ENCODE data around the gene PTGR2.
"Not testable (repeated sequence)": the region's sequence is repeated elsewhere in the genome, so short reads cannot be mapped to it uniquely, and the experiment has no call there.

PTGR2 gene

DNA sequence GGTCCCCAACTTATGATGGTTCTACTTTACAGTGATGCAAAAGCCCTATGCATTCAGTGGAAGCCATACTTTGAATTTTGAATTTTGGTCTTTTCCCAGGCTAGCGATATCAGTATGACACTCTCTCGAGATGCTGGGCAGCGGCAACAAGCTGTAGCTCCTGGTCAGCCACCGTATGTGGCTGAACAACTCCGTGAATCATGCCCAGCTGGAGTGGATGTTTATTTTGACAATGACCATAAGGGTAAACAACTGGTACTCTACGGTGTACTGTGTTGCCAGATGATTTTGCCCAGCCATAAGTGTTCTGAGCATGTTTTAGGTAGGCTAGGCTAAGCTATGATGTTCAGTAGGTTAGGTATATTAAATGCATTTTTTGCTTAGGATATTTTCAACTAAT, 26.8 kb downstream of the PTGR2 start:
- DNase-seq (ENCODE audit: low read depth in 1 of 2, low spot score in 1 of 2), result no peak
- in situ Hi-C loops (cut with HindIII; ENCODE audit: low pct_unique_long_range_greater_than_20kb, low sequenced_read_pairs), result no loop called here
- TF ChIP-seq JUND (IDR thresholded peaks at IDR 0.05; ENCODE audit: low read depth), result no peak

DNA sequence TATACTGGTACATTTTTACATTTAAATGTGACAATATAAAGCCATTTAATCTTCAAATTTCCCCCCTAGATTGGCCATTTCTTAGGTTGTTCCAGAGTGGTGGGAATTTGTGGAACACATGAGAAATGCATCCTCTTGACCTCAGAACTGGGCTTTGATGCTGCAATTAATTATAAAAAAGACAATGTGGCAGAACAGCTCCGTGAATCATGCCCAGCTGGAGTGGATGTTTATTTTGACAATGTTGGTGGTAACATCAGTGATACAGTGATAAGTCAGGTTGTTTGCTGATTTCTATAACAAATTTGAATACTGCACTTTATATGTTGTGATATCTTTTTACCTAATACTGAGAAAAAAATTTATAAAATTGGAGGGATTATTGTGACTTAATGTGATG, 27.4 kb downstream of the PTGR2 start:
- DNase-seq (ENCODE audit: low read depth in 1 of 2, low spot score in 1 of 2), result no peak
- in situ Hi-C loops (cut with HindIII; ENCODE audit: low pct_unique_long_range_greater_than_20kb, low sequenced_read_pairs), result no loop called here
- no peak for TF ChIP-seq JUND (IDR thresholded peaks at IDR 0.05; ENCODE audit: low read depth)

DNA sequence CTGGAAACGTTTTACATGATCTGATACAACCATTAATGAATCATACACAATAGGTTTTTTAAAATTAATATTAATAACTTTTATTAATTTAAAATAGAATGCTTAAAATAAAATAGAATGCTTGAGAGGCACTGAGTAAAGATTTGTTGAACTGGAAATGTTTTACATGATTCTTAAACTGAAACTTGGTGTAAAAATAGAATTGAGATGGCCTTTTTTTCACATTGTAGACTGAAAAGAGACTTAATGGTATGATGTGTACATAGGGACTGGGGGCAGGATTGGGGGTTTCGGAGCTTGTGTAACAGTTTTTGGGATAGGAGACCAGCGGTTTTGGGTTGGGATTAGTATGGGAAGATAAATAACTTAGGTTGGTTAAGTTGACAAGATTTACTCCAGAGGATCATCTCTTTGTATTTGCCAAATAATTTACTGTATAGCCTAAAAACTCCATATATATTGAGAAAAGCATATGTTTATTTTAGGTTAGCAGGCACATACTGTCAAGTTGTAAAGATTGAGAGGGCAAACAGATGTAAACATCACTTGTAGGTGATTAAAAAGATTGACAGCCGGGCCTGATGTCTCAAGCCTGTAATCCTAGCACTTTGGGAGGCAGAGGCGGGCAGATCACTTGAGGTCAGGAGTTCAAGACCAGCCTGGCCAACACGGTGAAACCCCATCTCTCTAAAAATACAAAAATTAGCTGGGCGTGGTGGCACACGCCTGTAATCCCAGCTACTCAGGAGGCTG, 33.0 kb downstream of the PTGR2 start:
- in situ Hi-C loops (cut with HindIII; ENCODE audit: low pct_unique_long_range_greater_than_20kb, low sequenced_read_pairs), result no loop called here
- no peak for TF ChIP-seq JUND (IDR thresholded peaks at IDR 0.05; ENCODE audit: low read depth)
- no peak for DNase-seq (ENCODE audit: low read depth in 1 of 2, low spot score in 1 of 2)

DNA sequence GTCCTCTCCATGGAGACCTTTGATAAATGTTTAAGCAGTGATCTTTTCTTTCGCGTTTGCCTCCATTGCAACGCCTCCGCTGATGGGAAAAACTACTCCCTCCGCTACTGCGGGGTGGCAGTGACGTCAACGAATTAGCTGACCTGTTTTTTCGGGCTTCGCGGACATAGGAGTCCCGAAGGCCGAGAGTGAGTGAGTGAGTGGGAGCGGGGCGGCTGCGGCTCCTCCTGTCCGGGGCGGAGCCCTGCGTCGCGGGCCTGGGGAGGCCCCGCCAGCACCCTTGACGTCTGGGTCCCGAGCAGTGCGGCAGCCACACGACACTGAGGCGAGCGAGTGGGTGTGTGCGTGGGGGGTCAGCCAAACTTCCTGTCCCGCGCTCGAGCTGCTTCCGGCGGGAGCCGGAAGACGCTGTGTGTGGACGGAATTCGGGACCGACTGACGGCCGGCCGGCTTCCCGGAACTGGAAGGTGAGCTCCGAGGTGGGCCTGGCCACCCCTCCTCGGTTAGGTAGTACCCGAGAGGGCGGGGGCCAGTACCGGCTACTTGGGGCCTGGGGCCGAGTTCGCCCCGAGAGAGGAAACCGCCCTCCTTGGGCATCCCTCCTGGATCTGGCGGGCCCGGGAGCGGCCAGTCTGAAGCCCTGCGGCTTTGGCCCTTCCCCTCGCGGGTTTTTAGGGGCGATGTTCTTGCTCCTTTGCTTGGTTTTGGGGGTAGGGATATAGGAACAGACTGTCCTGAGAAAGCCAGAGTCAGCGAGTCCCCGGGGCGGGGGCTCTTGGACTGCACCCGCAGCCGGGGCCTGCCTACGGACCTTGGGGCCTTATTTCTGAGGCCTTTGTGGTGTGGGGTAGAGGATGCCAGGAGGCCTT, 35.1 kb downstream of the PTGR2 start, which contains the start of gene ZNF410:
ZNF410 (plus strand) TSS at position 411 of the 869 bp plus-strand sequence. CDS start 5,317 bp downstream, outside the sequence.
- DNase-seq (ENCODE audit: low read depth in 1 of 2, low spot score in 1 of 2), result peak; percentile 89 to 99
- in situ Hi-C loops (cut with HindIII; ENCODE audit: low pct_unique_long_range_greater_than_20kb, low sequenced_read_pairs), result no loop called here
- TF ChIP-seq JUND (IDR thresholded peaks at IDR 0.05; ENCODE audit: low read depth), result no peak

DNA sequence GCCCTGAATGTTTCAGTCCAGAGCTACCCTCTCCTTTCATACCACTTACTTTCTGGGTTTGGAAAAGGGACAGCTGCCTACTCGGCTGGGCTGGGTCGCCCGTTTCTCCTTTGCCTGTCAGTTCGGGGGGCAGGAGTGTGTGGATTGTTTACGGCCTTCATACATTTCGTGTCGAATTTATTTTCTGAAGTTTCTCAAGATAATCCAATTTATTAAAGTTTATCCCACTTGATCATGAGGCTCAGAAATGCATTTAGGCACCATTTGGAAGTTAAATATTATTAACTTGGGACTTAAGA, 35.6 kb downstream of the PTGR2 start:
- no peak for TF ChIP-seq JUND (IDR thresholded peaks at IDR 0.05; ENCODE audit: low read depth)
- in situ Hi-C loops (cut with HindIII; ENCODE audit: low pct_unique_long_range_greater_than_20kb, low sequenced_read_pairs), result no loop called here
- DNase-seq (ENCODE audit: low read depth in 1 of 2, low spot score in 1 of 2), result no peak

DNA sequence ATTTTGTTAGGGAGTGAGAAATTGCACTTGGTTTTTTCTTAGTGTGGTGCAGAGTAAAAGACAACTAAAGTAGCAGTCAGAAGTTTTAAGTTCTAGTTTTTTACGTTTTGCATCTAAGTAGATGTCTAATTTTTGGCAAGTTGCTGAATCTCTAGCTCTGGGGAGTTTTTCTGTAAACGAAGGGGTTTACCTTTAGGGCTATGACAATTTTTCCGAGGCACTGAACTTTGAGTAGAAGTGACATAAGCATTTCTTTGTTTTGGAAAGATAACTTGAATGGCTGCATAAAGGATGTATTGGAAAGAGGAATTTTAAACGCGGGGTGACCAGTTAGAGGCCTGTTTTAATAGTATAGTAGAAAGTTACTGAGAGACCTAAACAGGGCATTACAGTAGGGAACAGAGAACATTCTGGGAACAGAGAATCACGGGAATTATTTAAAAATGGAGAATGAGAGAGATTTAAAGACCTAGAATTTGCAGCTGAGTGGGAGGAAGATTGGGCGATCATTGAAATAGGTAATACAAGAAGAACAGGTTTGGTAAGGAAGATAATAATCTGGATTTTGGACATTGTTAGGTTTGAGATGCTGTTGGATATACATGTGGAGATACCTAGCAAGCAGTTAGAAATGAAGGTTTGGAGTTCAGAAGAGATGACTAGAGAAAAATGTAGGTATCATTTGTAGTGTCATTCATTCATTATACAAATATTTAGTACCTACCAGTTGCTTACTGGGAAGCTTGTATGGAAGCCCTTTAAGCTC, 36.2 kb downstream of the PTGR2 start:
- in situ Hi-C loops (cut with HindIII; ENCODE audit: low pct_unique_long_range_greater_than_20kb, low sequenced_read_pairs), result no loop called here
- TF ChIP-seq JUND (IDR thresholded peaks at IDR 0.05; ENCODE audit: low read depth), result no peak
- DNase-seq (ENCODE audit: low read depth in 1 of 2, low spot score in 1 of 2), result peak in 1 of 2 experiments; percentile 65

DNA sequence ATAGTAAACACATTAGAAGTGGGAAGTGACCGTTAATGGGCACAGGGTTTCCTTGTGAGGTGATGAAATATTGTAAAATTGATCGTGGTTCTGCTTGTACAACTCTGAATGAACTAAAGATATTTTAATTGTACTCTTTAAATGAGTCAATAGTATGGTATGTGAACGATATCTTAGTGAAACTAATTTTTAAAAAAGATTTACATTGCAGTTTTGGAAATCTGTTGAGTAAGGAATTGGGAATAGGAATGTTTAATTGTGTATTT, 36.8 kb downstream of the PTGR2 start:
- in situ Hi-C loops (cut with HindIII; ENCODE audit: low pct_unique_long_range_greater_than_20kb, low sequenced_read_pairs), result no loop called here
- DNase-seq (ENCODE audit: low read depth in 1 of 2, low spot score in 1 of 2), result no peak
- TF ChIP-seq JUND (IDR thresholded peaks at IDR 0.05; ENCODE audit: low read depth), result no peak

DNA sequence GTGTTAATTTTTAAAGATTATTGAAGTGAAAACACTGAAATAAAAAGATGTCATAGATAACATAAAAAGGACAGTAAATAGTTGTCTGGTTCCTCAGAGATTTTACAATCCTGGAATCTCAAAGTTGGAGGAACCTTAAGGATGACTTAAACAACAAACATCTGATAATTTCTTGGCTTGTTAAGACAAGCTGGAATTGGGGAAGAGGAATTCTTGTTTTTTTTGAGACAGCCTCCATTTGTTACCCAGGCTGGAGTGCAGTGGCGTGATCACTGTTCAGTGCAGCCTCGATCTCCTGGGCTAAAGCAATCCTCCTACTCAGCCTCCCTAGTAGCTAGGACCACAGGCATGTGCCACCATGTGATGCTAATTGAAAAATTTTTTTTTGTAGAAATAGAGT, 37.3 kb downstream of the PTGR2 start:
- TF ChIP-seq JUND (IDR thresholded peaks at IDR 0.05; ENCODE audit: low read depth), result no peak
- in situ Hi-C loops (cut with HindIII; ENCODE audit: low pct_unique_long_range_greater_than_20kb, low sequenced_read_pairs), result no loop called here
- no peak for DNase-seq (ENCODE audit: low read depth in 1 of 2, low spot score in 1 of 2)

DNA sequence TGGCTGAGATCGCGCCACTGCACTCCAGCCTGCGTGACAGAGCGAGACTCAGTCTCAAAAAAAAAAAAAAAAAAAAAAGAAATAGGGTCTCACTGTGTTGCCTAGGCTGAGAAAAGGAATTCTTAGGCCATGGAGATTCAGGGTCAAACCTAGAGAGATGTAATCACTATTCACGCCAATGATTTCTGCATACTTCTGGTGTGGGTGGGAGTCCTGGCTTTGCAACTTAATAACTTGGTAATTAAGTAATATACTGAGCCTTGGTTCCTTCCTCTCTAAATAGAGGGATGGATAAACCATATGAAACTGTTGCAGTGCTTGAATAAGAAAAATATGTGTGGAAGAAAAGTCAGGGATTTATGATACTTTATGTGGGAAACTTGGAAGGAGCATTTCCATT, 37.7 kb downstream of the PTGR2 start:
- DNase-seq (ENCODE audit: low read depth in 1 of 2, low spot score in 1 of 2), result no peak
- no peak for TF ChIP-seq JUND (IDR thresholded peaks at IDR 0.05; ENCODE audit: low read depth)
- in situ Hi-C loops (cut with HindIII; ENCODE audit: low pct_unique_long_range_greater_than_20kb, low sequenced_read_pairs), result no loop called here

DNA sequence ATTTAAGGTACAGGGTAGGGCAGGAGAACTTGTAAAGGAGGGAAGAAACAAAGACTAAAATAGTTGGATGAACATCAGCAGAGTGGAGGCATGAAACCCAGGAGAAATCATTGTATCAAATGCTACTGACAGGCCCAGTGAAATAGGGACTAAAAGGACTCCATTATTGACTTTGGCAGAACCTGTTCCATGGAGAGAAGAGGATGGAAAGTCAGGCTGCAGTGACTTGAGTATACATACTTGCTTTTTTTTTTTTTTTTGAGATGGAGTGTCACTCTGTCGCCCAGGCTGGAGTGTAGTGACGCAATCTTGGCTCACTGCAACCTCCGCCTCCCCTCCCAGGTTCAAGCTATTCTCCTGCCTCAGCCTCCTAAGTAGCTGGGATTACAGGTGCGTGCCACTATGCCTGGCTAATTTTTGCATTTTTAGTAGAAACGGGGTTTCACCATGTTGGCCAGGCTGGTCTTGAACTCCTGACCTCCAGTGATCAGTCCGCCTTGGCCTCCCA, 42.6 kb downstream of the PTGR2 start:
- in situ Hi-C loops (cut with HindIII; ENCODE audit: low pct_unique_long_range_greater_than_20kb, low sequenced_read_pairs), result not testable (repeated sequence)

DNA sequence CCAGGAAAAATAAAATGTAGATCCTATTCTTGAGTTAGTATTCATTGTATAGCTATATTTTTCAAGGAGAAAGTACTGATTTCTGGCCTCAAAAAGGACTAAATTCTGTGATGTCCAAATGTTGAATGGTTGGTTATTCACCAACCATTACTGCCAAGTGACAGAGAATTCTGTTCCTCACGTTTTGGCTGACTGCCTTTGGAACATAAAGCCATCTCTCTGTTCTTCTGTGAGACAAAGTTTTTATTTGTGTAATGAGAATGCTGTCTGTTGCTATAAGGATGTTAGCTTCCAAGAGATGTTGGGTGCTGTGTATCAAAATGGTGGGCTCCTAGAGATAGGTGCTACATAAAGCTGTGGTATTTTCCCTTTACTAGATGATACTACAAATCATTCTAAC, 44.3 kb downstream of the PTGR2 start:
- DNase-seq (ENCODE audit: low read depth in 1 of 2, low spot score in 1 of 2), result no peak
- TF ChIP-seq JUND (IDR thresholded peaks at IDR 0.05; ENCODE audit: low read depth), result no peak
- in situ Hi-C loops (cut with HindIII; ENCODE audit: low pct_unique_long_range_greater_than_20kb, low sequenced_read_pairs), result no loop called here

More for the DNA sequence above, 42.6 kb downstream of the PTGR2 start:
- DNase-seq (ENCODE audit: low read depth in 1 of 2, low spot score in 1 of 2), result not testable (repeated sequence)

DNA sequence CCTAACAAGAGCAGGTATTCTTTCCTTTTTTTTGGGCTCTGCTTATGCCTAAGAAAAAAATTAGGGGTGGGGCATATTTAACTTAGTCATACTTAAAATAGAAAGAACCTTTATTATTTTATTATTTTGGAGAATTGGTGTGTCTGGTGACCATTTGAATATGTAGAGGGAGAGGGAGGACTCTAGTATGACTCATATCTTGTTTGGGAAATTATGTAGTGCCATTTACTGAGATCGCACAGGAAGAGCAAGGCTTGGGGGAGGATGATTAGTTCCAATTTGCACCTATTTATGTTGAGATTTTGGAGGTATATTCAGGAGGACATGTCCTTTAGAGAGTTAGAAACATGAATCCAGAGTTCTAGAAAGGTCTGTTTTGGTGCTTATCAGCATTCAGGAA, 44.9 kb downstream of the PTGR2 start:
- no peak for TF ChIP-seq JUND (IDR thresholded peaks at IDR 0.05; ENCODE audit: low read depth)
- in situ Hi-C loops (cut with HindIII; ENCODE audit: low pct_unique_long_range_greater_than_20kb, low sequenced_read_pairs), result no loop called here
- DNase-seq (ENCODE audit: low read depth in 1 of 2, low spot score in 1 of 2), result no peak

DNA sequence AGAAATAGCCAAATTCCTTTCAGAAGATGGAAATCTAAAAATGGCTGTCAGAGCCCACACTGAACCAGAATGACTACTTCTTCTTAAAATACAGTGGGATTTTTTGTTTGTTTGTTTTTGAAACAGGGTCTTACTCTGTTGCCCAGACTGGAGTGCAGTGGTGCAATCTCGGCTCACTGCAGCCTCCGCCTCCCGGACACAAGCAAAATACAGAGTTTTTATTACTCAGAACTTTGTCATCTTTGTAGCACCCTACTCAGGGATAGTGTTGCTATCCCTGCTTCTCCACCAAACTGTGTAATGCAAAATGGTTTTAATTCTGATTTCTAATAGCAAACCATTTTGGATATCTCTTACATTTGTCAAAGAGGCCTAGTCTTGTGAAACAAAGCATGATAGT, 51.4 kb downstream of the PTGR2 start:
- in situ Hi-C loops (cut with HindIII; ENCODE audit: low pct_unique_long_range_greater_than_20kb, low sequenced_read_pairs), result no loop called here
- DNase-seq (ENCODE audit: low read depth in 1 of 2, low spot score in 1 of 2), result no peak
- TF ChIP-seq JUND (IDR thresholded peaks at IDR 0.05; ENCODE audit: low read depth), result no peak
